ENCODE results near the gene C16orf78. TPM values are rescaled to one million over a fixed set of nuclear protein-coding genes. Genes with fewer than 3 reads are reported as not detected.

C16orf78 gene
- total and polyA plus RNA-seq, 2 of the 8 experiments (the other 6 are each of a cell fraction or from before 2014, with no cell fraction given), result not detected

DNA sequence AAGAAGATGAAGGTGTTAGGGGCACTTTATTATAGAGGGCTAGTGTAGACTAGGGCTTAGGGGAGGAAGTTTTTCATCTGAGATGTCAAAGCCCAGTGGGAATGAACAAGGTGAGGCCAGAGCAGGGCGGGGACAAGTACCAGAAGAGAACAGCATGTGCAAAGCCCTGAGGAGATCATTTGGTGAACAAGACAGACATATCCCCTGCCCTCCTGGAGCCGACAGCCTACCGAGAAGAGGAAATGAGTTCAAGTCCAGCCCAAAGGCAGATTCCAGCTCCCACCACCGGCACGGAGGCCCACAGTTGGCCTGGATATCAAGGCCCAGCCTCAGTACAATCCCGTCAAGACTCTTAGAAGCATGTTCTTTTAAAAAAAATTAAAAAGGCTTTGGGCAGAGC is 61.1 kb downstream of the C16orf78 start:
- H3K4me2 ChIP-seq (ENCODE audit: insufficient read depth in 1 of 2, low read depth in 2 of 2, low read length in 2 of 2), result no peak overlapping the region
- no peak overlapping the region for H3K4me3 ChIP-seq (ENCODE audit: extremely low read depth in 1 of 4, insufficient read depth in 2 of 4, low read depth in 3 of 4, low read length in 4 of 4)
- ChIA-PET CTCF (ENCODE audit: partially characterized antibody) (interaction anchor here (1.0 to 5.2 kb wide), 2 partner anchors 17 to 26 kb away, joined by 4 to 21 read pairs; no protein-coding TSS in a partner anchor), POLR2A (ENCODE audit: partially characterized antibody) (no interaction called here)
- 91% methylated on average over 6 of the region's 6 CpGs; no CpG with 5 or more reads in 1 of the 2 experiments for WGBS, 2 experiments (ENCODE audit: extremely low coverage in 1 of 2, insufficient coverage in 1 of 2, insufficient read length in 1 of 2, insufficient replicate concordance in 2 of 2, low coverage in 1 of 2, low lambda C conversion rate in 2 of 2, missing lambda C conversion rate in 1 of 2)
- H3K9me3 ChIP-seq (ENCODE audit: insufficient read depth in 2 of 2, low read depth in 1 of 2, low read length in 1 of 2), result no peaks in the 10 kb centered on the region
- H4K5ac ChIP-seq (ENCODE audit: insufficient read length, low read depth, low read length), result no peak overlapping the region
- no peak overlapping the region for H4K91ac ChIP-seq (replicated peaks; ENCODE audit: insufficient read length, low read length)
- no peaks in the 10 kb centered on the region for H3K36me3 ChIP-seq (ENCODE audit: control insufficient read depth in 2 of 4, insufficient read depth in 4 of 4, low read length in 3 of 4)
- no peak for DNase-seq (ENCODE audit: low read depth in 1 of 2, low spot score in 2 of 2)
- no peak overlapping the region for H4K8ac ChIP-seq (ENCODE audit: extremely low read depth, insufficient read depth, low read length)
- H3K27me3 ChIP-seq (replicated peaks in 1 of 4; ENCODE audit: control insufficient read depth in 3 of 4, extremely low read depth in 1 of 4, insufficient read depth in 3 of 4, low read length in 3 of 4), result no peaks in the 10 kb centered on the region; a peak in 1 of 7 replicates
- H3K56ac ChIP-seq (replicated peaks; ENCODE audit: insufficient read length, low read depth, low read length), result no peak overlapping the region
- no peaks in the 10 kb centered on the region for H3K79me1 ChIP-seq (ENCODE audit: low read depth, low read length)
- H3K79me2 ChIP-seq (ENCODE audit: control insufficient read depth in 1 of 2, insufficient read depth in 2 of 2, low read length in 2 of 2), result no peaks in the 10 kb centered on the region
- no peaks in the 10 kb centered on the region for H3K4me1 ChIP-seq (replicated peaks in 1 of 4; ENCODE audit: control insufficient read depth in 3 of 4, insufficient read depth in 4 of 4, low read length in 3 of 4)
- H3K14ac ChIP-seq (ENCODE audit: insufficient read length), result no peak overlapping the region
- H2BK120ac ChIP-seq (replicated peaks; ENCODE audit: low read depth, low read length), result no peak overlapping the region
- H2AK5ac ChIP-seq (ENCODE audit: low read depth, low read length), result no peak overlapping the region
- H3K23ac ChIP-seq (ENCODE audit: insufficient read length), result no peak overlapping the region
- no peaks in the 10 kb centered on the region for H3K23me2 ChIP-seq (ENCODE audit: low read depth, low read length)
- no peak overlapping the region for H3K9ac ChIP-seq (replicated peaks in 1 of 4; ENCODE audit: extremely low read depth in 1 of 4, low read depth in 3 of 4, low read length in 3 of 4)
- TF ChIP-seq CTBP2 (IDR thresholded peaks at IDR 0.05; ENCODE audit: borderline replicate concordance, insufficient read depth, insufficient read length, low read length) (no peak), POU5F1 (IDR thresholded peaks at IDR 0.05; ENCODE audit: low read depth, low read length) (no peak), SP4 (IDR thresholded peaks at IDR 0.05; ENCODE audit: low read length) (no peak), EP300 (IDR thresholded peaks at IDR 0.05; ENCODE audit: borderline replicate concordance in 1 of 2, low read depth in 2 of 2, low read length in 2 of 2) (no peak), POLR2AphosphoS5 (IDR thresholded peaks at IDR 0.05; ENCODE audit: low read depth, low read length) (no peak), CHD2 (IDR thresholded peaks at IDR 0.05; ENCODE audit: low read length) (no peak), RNF2 (IDR thresholded peaks at IDR 0.05; ENCODE audit: borderline replicate concordance, low read depth, low read length, missing control alignments, poor library complexity, severe bottlenecking) (no peak), SUZ12 (IDR thresholded peaks at IDR 0.05; ENCODE audit: low read length) (no peak)
- TF ChIP-seq, protein P1, sequence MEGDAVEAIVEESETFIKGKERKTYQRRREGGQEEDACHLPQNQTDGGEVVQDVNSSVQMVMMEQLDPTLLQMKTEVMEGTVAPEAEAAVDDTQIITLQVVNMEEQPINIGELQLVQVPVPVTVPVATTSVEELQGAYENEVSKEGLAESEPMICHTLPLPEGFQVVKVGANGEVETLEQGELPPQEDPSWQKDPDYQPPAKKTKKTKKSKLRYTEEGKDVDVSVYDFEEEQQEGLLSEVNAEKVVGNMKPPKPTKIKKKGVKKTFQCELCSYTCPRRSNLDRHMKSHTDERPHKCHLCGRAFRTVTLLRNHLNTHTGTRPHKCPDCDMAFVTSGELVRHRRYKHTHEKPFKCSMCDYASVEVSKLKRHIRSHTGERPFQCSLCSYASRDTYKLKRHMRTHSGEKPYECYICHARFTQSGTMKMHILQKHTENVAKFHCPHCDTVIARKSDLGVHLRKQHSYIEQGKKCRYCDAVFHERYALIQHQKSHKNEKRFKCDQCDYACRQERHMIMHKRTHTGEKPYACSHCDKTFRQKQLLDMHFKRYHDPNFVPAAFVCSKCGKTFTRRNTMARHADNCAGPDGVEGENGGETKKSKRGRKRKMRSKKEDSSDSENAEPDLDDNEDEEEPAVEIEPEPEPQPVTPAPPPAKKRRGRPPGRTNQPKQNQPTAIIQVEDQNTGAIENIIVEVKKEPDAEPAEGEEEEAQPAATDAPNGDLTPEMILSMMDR (IDR thresholded peaks at IDR 0.05; ENCODE audit: control extremely low read depth in 1 of 3, insufficient read depth in 1 of 3, low read depth in 1 of 3, low read length in 3 of 3), result no peak
- H4K20me1 ChIP-seq (replicated peaks in 1 of 2; ENCODE audit: control insufficient read depth in 1 of 2, insufficient read depth in 2 of 2, low read length in 2 of 2), result no peaks in the 10 kb centered on the region
- H2BK12ac ChIP-seq (ENCODE audit: low read depth, low read length), result no peak overlapping the region
- no peak overlapping the region for H3K27ac ChIP-seq (ENCODE audit: low read depth, low read length)
- H2BK20ac ChIP-seq (ENCODE audit: low read length), result no peak overlapping the region
- H2BK15ac ChIP-seq (ENCODE audit: low read length), result no peak overlapping the region
- H2BK5ac ChIP-seq (ENCODE audit: low read depth, low read length), result no peak overlapping the region
- H2AFZ ChIP-seq (ENCODE audit: low read length), result no peak overlapping the region
- H3K4ac ChIP-seq (replicated peaks; ENCODE audit: insufficient read length, low read depth, low read length), result no peak overlapping the region
- H3K18ac ChIP-seq (ENCODE audit: extremely low read depth, low read length), result no peak overlapping the region
- FAIRE-seq, result no peak
